ENCODE data around the gene TBC1D32.
"Not testable (repeated sequence)": the region's sequence is repeated elsewhere in the genome, so short reads cannot be mapped to it uniquely, and the experiment has no call there.

The TBC1D32 gene

GRCh38 chr6:121110733-121111132 is 223.5 kb downstream of the TBC1D32 start:
- DNase-seq = no peak

- DNase-seq = no peak
These were observed 227.3 kb downstream of the TBC1D32 start for GRCh38 chr6:121106962-121107361.

GRCh38 chr6:121105461-121105860 is 228.8 kb downstream of the TBC1D32 start:
- no peak for DNase-seq

GRCh38 chr6:121093928-121094327 is 240.4 kb downstream of the TBC1D32 start:
- DNase-seq = no peak

- no peak for DNase-seq
These were observed 243.8 kb downstream of the TBC1D32 start for GRCh38 chr6:121090492-121090891.

GRCh38 chr6:121086876-121087275 is 247.4 kb downstream of the TBC1D32 start:
- DNase-seq = no peak

- no peak for DNase-seq
These were observed 258.2 kb downstream of the TBC1D32 start for GRCh38 chr6:121076119-121076518.

GRCh38 chr6:121068749-121069148 is 265.5 kb downstream of the TBC1D32 start:
- DNase-seq = not testable (repeated sequence)

GRCh38 chr6:121067381-121067780 is 266.9 kb downstream of the TBC1D32 start:
- no peak for DNase-seq

GRCh38 chr6:121064345-121064744 is 269.9 kb downstream of the TBC1D32 start:
- no peak for DNase-seq

- no peak for DNase-seq
These were observed 278.6 kb downstream of the TBC1D32 start for GRCh38 chr6:121055572-121056163.

GRCh38 chr6:121048593-121048992 is 285.7 kb downstream of the TBC1D32 start:
- not testable (repeated sequence) for DNase-seq

GRCh38 chr6:121044905-121045304 is 289.4 kb downstream of the TBC1D32 start:
- DNase-seq = not testable (repeated sequence)

- DNase-seq = not testable (repeated sequence)
These were observed 290.6 kb downstream of the TBC1D32 start for GRCh38 chr6:121043706-121044105.

- not testable (repeated sequence) for DNase-seq
These were observed 291.1 kb downstream of the TBC1D32 start for GRCh38 chr6:121043211-121043610.

- no peak for DNase-seq
These were observed 291.5 kb downstream of the TBC1D32 start for GRCh38 chr6:121042766-121043165.

- DNase-seq = no peak
These were observed 293.4 kb downstream of the TBC1D32 start for GRCh38 chr6:121040831-121041230.

- no peak for DNase-seq
These were observed 301.2 kb downstream of the TBC1D32 start for GRCh38 chr6:121033091-121033490.

GRCh38 chr6:121032268-121033006 is 301.8 kb downstream of the TBC1D32 start:
- DNase-seq = no peak
